Epithelial cell of esophagus (primary cell): ENCODE results near the gene SKAP1.
"Not testable (repeated sequence)": the region's sequence is repeated elsewhere in the genome, so short reads cannot be mapped to it uniquely, and the experiment has no call there.

Experiments
- DNase-seq: peaks from one replicate; pipeline ENCODE4 v3.0.0; 2010; ENCODE audit warnings: low read depth
- H3K4me3 ChIP-seq: 2 replicates; pipeline ENCODE4 v1.5.1; 2011; ENCODE audit warnings: mild to moderate bottlenecking, low read length, control low read depth
- TF ChIP-seq, protein P1 (sequence below): IDR thresholded peaks from 2 replicates; pipeline ENCODE4 v1.5.1; 2011; ENCODE audit warnings: low read depth, mild to moderate bottlenecking, low read length, control low read depth, inconsistent platforms; ENCODE audit not compliant: insufficient read depth; ENCODE audit errors: missing control alignments

SKAP1 gene

DNA sequence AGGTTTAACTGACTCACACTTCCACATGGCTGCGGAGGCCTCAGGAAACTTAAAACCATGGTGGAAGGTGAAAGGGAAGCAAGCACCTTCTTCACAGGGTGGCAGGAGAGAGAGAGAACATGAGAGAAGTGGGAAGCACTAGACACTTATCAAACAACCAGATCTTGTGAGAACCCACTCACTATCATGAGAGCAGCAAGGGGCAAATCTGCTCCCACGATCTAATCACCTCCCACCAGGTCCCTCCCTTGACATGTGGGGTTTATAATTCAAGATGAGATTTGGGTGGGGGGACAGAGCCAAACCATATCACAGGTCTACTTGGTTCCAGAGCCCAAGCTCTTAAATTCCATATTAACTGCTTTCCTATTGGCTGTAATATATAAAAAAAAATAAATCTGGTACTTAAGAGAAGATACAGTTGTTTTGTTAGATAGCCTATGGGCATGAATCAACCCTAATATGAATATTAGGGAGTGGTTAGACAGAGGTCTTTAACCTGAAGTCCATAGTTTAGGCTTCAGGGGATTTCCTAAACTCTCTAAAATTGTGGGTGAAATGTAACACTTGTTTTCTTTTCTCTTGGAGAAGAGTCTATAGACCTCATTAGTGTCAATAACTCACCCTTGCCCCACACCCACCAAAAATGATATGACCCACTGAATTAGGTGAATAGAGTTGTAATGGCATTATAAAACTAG is 56.7 kb downstream of the SKAP1 start:
- no peak overlapping the region for H3K4me3 ChIP-seq
- TF ChIP-seq, protein P1, sequence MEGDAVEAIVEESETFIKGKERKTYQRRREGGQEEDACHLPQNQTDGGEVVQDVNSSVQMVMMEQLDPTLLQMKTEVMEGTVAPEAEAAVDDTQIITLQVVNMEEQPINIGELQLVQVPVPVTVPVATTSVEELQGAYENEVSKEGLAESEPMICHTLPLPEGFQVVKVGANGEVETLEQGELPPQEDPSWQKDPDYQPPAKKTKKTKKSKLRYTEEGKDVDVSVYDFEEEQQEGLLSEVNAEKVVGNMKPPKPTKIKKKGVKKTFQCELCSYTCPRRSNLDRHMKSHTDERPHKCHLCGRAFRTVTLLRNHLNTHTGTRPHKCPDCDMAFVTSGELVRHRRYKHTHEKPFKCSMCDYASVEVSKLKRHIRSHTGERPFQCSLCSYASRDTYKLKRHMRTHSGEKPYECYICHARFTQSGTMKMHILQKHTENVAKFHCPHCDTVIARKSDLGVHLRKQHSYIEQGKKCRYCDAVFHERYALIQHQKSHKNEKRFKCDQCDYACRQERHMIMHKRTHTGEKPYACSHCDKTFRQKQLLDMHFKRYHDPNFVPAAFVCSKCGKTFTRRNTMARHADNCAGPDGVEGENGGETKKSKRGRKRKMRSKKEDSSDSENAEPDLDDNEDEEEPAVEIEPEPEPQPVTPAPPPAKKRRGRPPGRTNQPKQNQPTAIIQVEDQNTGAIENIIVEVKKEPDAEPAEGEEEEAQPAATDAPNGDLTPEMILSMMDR = no peak
- no peak for DNase-seq

DNA sequence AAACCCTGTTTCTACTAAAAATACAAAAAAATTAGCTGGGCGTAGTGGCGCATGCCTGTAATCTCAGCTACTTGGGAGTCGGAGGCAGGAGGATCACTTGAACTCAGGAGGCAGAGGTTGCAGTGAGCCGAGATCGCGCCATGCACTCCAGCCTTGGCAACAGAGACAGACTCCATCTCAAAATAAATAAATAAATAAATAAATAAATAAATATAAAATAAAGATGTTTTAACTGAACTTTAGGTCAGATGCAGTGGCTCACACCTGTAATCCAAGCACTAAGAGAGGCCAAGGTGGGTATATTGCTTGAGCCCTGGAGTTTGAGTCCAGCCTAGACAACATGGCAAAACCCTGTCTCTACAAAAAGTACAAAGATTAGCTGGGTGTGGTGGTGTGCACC is 61.0 kb downstream of the SKAP1 start:
- not testable (repeated sequence) for H3K4me3 ChIP-seq, DNase-seq

DNA sequence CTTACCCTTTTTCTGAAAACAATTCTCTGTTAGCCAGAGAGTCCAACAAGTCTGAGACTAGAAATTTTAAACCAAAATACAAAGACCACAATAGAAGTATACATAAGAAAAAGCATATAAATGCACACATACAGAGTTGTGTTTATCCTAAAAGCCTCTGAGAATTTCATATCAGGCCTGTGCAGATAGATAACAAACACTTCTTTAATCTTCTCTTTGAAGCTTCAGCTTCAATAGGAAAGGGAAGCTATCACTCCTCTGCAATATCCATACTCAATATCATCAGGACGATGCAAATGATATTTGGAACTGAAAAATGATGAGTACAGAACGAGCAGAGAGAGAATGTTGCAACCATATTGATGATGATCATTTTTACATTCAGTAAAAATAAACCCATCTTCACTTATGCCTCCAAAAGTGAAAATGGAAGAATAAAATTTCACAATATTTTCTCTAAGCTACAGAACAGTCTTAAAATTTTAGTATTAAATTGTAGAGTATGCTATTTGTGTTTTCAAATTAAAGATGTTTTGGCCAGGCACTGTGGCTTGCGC is 61.6 kb downstream of the SKAP1 start:
- H3K4me3 ChIP-seq = no peak overlapping the region
- TF ChIP-seq, protein P1 = no peak
- DNase-seq = no peak

DNA sequence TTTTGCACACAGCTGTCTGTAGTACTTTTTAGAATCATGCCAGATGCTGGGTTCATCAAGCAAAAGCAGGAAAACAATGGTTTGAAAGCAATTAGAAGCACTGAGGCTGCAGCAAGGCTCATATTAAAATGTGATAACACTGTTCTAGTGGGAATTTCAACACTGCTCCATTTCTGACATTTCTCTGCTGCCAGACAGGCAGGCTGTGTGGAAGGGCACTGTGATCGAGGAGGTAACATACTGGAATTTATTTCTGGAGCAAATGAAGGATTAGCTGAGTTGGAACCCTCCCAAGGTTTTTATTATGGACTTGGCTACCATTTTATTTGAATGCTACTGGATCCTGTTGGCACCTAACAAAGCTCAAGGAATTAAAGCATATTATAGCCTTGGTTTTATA is 66.9 kb downstream of the SKAP1 start:
- no peak overlapping the region for H3K4me3 ChIP-seq
- no peak for DNase-seq
- TF ChIP-seq, protein P1 = no peak

DNA sequence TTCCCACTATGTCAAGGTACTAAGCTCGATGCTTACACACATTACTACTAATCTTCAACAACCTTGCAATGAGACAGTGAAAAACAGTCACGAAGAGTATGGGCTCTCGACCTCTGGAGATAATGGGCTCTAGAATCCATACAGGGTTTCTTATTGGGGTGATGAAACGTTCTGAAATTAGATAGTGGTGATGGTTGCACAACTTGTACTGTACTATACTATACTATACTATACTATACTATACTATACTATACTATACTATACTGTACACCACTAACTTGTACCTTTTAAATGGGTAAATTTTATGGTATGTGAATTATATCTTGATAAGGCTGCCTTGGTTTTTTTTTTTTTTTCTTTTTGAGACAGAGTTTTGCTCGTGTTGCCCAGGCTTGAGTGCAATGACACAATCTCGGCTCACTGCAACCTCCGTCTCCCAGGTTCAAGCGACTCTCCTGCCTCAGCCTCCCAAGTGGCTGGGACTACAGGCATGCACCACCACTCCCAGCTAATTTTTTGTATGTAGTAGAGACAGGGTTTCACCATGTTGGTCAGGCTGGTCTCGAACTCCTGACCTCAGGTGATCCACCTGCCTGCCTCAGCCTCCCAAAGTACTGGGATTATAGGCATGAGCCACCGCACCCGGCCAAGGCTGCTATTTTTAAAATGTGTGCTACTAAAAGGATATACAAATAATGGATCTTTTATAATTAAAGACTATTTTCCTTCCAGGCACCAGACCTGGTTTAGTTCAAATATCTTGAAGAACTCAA is 69.0 kb downstream of the SKAP1 start:
- H3K4me3 ChIP-seq, DNase-seq: not testable (repeated sequence)

DNA sequence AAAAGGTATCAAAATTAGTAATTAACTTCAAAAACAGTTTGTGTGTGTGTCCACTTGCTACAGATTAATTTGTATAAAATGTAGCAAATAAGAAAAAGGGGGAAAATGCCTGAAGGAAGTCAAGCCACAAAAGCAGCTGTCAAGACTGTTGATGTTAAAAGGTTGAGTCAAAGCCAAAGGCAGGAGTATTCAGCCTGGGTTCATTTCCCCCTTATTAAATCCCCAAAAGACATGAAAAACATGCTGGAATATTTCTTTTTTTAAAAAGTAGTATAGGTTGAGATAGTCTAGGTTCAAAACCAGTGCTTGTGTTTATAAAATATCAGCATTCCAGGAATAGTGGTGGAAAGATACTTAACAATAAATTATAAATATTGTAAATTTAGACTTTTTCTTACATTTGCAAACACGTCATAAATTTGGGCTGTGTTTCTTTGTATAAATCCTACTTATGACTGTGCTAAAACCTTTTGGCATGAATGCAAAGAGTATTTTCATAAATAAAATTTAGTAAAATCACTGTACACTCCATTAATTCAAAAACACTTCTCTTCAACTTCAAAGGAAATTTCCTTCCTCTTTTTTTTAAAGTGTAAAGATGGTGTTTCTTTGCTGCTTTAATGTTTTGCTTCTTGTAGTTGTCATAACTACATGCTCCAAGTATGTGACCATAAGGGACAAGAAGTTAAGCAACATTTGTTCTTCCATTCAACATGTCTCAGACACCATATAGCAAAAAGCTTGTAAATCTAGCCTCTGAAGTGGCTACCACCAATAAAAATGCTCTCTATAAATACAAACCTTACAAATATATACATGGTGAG is 72.0 kb downstream of the SKAP1 start:
- TF ChIP-seq, protein P1 = no peak
- no peak overlapping the region for H3K4me3 ChIP-seq
- no peak for DNase-seq

DNA sequence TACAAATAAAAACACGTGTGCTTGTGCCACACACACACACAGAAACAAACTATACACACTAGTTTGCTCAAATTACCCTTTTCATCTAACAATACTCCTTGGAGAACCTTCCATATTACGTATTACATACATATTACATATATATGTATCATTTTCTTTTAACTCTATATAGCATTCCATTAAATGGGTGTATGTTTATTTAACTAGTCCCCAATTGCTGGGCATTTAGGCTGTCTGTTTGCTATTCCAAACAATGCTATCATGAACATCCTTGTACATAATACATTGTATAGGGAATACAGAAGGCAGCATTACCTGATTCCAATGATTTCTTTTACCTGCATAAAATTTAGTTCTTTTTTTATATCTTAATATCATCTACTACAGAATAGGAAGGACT is 73.1 kb downstream of the SKAP1 start:
- no peak overlapping the region for H3K4me3 ChIP-seq
- TF ChIP-seq, protein P1 = no peak
- DNase-seq = no peak
